Skin of body (tissue), 2 donors: Measurements from ENCODE around the gene TULP1. TPM values are rescaled to one million over a fixed set of nuclear protein-coding genes. Genes with fewer than 3 reads are reported as not detected.
"Not testable (repeated sequence)": the region's sequence is repeated elsewhere in the genome, so short reads cannot be mapped to it uniquely, and the experiment has no call there.

Source experiments
- DNase-seq: peaks from one replicate; lab custom pipeline; 2025; lab: John Stamatoyannopoulos, UW
- total RNA-seq: library from RNA; depleted of rRNA; stranded (reverse); fragments of >200 nt; gene quantifications from one replicate; pipeline ENCODE4 v1.2.3, GENCODE V29; 2014

The TULP1 gene
- total RNA-seq = 0.39 TPM

GRCh38 chr6:35512740-35513139 lies at the start of gene TULP1:
TULP1 (minus strand) TSS chr6:35512896; CDS start chr6:35512858, 38 bp downstream.
- no peak for DNase-seq

DNA sequence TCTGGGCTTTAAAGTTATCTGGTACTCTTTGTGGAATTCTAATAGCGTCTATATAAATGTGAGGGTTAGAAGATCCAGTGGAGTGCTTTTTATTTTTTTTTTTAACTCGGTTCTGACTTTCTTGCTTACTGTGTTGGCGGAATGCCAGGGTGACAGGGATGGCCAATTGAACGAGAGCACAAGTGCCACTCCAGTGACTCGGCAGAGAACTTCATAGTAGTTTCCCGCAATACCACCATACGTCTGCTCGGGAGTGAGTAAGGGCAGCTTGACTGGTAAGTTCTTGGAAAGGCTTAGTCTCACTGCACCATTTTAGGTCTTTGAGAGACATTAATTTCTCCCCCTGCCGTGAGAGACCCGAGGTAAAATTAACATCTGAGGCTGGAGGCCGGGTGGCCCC lies 49.4 kb upstream of the TULP1 start:
- DNase-seq = no peak

GRCh38 chr6:35561113-35561512 lies 48.4 kb upstream of the TULP1 start:
- DNase-seq = no peak

GRCh38 chr6:35558571-35558970 lies 45.9 kb upstream of the TULP1 start:
- DNase-seq = no peak

GRCh38 chr6:35557239-35557638 lies 44.5 kb upstream of the TULP1 start:
- no peak for DNase-seq

DNA sequence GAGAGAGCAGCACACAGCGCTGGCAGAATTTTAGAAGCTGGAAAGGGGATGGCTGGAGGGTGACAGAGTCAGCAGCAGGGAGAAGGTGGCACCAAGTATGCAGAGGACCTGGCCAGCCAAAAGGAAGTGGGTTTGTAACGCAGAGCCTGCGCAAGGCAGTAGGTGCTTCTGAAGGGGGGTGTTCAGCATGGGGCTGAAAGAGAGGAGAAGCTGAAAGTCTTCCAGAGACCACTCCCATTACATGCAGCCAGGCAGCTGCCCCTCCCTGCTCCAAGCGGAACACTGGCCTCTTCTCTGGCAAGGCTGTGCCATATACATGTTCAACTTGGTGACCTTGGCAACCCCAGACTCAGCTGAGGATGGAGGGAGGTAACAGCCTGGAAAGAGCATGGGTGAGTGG lies 42.1 kb upstream of the TULP1 start:
- DNase-seq = no peak

DNA sequence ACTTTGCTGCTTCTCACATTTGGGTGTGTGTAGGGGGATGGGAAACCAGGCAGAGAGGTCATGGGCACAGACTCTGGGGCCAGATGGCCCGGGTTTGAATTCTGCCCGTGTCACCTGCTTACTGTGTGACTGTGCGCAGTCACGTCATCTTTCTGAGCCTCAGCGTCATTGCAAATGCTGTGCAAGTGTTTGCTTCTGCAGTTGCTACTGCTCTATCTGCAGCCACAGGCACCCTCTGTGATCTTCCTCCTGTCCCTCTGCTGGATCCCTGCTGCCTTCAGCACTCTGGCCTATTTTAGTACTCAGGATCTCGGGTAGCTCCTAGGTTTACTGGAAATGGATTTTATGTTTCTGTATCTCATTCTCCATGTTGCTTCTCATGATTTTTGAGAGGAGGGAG lies 40.6 kb upstream of the TULP1 start:
- no peak for DNase-seq

DNA sequence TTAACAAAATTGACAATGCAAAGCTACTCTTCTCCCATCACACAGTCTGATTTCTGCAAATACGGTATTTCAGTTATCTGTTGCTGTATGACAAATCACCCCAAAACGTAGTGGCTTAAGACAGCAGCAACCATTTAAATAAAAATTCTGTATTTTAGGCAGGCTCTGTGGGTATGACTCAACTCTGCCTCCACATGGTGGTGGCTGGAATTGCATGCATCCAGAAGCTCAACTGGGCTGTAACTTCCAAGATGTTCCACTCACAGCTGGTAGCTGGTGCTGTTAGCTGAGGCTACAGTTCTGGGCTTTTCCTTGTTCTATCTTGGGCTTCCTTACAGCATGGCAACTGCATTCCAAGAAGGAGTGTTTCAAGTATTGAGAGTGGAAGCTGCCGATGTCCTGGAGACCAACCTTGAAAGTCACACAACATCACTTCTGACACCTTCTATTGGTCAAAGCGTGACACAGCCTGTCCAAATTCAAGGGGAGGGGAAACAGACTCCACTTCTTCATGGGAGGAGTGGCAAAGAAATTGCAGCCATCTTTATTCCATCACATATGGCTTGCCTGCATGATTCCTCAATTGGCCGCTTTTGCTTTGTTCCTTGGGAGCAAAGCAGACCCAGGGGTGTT lies 39.7 kb upstream of the TULP1 start:
- DNase-seq = no peak

DNA sequence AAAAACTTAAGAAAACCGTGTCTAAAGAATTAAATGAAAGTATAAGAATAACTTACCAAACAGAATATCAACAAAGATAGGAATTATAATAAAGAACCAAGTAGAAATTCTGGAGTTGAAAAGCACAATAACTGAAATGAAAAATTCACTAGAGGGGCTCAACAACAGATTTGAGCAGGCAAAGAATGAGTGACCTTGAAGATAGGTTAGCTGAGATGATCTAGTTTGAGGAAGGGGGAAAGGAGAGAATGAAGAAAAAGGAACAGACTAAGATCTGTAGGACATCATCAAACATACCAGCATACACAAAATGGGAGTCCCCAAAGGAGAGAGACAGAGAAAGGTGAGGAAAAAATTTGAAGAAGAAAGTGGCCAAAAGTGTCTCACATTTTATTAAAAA lies 37.7 kb upstream of the TULP1 start:
- DNase-seq = no peak

- DNase-seq = no peak
Observed at GRCh38 chr6:35547676-35548075, 35.0 kb upstream of the TULP1 start.

DNA sequence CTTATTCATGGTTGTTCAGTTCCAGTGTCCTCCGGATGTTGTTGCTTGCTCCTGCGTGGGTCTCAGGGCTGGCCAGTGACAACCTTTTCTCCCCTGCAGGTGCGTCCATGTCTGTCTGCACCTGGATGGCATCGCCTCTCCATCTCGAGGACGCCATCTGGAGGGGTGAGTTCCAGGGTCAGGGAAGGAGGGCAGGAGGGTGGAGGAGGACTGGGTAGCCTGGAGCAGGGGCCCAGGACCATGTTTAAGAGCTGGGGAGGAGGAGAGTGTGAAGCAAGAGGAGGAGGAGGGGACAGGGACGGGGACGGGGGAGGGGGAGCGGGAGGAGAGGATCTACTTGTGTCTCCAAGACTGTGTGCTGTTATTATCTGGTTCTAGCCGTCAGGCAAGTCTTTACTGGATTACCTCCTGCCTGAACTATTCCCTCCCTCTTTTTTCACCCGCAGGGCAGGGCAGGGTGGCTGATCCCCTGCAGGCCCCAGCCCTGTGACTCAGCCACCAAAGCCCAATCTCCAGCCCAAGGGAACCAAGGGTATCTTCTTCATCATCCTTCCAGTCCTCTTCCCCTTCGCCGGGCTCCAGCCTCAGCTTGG lies 32.2 kb upstream of the TULP1 start:
- DNase-seq = no peak

- DNase-seq = no peak
Observed at GRCh38 chr6:35543459-35544193, 30.9 kb upstream of the TULP1 start.

DNA sequence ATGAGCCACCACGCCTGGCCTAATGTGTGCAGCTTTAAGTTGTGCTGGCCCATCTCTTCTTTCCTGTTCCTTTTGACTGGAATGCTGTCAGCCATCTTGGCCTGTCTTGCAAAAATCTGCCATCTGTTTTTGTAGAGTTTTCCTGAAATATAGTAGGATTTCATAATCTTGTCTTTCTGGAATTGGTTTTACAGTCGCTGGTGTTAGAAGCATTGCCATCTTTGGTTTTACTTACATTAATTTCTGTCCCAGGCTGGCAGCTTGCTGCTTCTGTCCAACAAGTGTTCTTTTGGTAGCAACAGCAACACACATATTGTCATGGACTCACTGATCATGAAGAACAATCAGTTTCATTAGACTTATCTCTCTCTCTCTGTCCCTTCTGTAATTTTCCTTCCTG lies 29.1 kb upstream of the TULP1 start:
- DNase-seq = no peak

DNA sequence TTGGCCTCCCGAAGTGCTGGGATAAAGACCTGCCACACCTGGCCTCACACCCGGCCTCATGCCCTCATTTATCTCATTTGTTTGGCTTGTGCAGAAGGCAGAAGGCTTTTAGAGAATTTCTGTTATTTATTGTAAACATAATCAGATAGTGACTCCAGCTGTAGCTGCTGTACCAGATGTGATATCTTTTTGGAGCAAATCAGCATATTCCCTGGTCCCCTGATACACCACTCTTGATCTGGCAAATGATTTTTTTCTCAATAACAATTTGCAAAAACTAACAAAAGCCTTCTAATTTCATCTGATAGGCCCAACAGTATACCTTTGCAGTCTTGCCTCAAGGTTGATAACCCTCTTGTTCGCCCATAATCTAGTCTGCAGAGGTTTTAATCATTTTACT lies 26.5 kb upstream of the TULP1 start:
- DNase-seq = no peak

DNA sequence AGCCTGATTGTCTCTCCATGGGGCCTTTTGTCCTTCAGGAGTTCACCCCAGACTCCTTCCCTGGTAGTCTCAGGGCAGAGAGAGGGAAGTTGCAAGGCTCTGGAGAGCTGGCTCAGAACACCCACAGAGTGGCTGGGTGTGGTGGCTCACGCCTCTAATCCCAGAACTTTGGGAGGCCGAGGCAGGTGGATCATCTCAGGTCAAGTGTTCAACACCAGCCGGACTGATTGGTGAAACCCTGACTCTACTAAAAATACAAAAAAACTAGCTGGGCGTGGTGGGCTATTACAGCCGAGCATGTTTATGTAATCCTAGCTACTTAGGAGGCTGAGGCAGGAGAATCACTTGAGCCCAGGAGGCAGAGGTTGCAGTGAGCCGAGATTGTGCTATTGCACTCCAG lies 23.2 kb upstream of the TULP1 start:
- not testable (repeated sequence) for DNase-seq

DNA sequence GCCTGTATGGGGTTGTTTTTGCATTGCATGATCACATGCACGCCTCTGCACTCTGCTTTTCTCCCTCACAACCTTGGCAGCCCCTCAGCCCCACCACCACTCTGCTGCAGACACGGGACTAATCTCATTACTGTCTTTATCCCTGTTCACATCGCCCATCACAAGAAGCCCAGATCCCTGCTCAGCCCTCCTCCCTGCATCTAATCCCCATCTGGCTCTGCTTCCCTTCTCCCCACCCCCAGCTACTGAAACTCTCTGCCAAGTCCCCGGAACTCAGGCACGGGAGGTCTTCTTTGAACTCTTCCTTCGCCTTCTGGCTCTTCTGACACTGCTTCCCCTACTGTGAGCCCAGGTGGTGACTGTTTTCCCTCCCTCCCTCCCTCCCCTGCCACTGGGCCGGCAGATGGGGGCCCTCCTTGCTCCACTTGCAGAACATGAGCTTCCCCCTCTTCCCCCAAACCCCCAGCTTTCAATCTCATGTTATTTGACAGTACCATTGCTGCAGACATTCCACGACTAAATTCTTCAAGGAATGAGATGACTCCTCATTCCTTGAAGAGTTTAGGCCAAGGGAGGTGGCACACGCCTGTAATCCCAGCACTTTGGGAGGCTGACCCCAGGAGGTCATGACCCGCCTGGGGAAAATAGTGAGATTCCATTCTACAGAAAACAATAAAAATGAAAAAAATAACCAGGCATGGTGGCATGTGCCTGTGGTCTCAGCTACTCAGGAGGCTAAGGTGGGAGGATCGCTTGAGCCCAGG lies 21.9 kb upstream of the TULP1 start:
- peak; percentile 10 for DNase-seq

- no peak for DNase-seq
Observed at GRCh38 chr6:35533981-35534380, 21.3 kb upstream of the TULP1 start.

- no peak for DNase-seq
Observed at GRCh38 chr6:35532126-35532525, 19.4 kb upstream of the TULP1 start.

- DNase-seq = no peak
Observed at GRCh38 chr6:35524380-35525020, 11.8 kb upstream of the TULP1 start.

- peak; percentile 52 for DNase-seq
Observed at GRCh38 chr6:35522660-35523658, 10.3 kb upstream of the TULP1 start.
